Pons (tissue), 1 donor: ENCODE results near the gene REEP6.
A peak's percentile ranks its signal among the peaks of the same experiment; 100 is the strongest.
"Not testable (repeated sequence)": the region's sequence is repeated elsewhere in the genome, so short reads cannot be mapped to it uniquely, and the experiment has no call there.

Experiments
- DNase-seq: peaks from one replicate; pipeline ENCODE4 v3.0.0-alpha.2; 2016; ENCODE audit warnings: low spot score

REEP6 gene

DNA sequence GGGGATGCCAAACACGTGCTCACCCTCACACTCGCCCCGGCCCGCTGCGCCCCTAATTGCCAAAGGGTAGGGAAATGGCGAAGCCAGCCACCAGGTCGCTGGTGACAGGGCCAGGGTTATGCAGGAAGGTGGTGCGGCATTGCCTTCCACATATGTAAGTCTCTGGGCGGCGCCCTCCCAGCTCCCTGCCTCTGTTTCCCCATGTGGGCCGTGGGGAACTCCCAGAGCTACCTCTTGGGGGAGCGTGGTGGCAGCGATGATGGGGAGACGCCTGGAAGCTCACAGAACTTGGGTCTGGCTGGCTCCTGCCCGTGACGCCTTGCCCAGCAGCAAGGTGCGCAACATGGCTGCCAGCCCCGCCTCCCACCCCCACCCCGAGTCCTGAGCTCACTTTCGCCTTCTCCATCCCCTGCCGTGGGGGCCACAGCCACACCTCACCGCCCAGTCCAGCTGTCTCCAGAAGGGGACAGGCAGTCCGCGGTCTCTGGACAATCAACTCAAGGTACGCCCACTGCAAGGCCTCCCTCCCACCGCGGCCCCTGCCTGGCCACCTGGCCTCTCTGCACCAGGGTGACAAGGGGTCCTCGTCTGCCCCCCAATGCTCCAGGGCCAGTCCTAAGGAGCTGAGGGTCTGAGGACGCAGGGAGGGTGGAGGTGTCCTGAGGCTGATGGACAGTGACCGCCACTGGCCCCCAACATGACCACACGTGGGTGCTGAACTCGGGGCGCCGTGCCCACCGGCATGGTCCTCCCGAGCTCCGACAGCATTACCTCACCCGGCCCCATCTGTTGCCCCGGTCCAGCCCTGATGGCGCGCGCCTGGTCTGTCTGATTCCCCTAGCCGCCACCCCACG lies 18.5 kb upstream of the REEP6 start:
- no peak for DNase-seq

DNA sequence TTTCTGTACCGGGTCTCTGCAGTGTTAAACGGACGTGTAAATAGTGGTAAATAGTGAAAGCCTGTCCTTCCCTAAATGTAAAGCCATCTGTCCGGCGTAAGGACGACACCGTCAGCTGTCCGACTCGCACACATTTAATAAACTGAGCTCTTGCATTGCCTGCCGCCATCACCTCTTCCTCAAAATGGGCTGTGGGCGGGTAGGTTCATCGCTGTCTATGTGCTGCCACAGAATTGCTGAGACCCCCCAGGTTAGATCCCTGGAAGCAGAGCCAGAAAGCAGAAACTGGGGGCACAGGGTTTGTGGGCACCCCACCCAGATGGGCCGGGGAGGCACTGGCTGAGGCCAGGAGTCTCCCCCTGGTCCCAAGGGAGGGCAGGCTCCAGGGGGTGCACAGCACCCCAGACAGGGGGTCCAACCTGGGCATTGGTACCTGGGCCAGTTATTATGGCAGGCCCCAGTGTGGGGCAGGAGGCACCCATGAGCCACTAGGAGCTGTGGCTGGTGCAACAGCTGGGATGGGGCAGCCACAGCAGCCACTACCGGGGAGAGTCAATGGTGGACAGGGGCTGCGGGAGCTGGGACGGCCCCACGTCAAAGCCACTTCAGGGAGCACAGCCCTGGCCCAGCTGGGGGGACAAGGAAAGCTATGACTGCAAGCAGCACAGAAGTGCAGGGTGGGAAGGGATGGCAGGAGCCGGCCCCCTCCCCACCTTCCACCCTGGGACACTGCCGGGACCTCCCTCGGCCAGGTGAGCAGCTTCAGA lies 17.7 kb upstream of the REEP6 start:
- peak; percentile 18 for DNase-seq

DNA sequence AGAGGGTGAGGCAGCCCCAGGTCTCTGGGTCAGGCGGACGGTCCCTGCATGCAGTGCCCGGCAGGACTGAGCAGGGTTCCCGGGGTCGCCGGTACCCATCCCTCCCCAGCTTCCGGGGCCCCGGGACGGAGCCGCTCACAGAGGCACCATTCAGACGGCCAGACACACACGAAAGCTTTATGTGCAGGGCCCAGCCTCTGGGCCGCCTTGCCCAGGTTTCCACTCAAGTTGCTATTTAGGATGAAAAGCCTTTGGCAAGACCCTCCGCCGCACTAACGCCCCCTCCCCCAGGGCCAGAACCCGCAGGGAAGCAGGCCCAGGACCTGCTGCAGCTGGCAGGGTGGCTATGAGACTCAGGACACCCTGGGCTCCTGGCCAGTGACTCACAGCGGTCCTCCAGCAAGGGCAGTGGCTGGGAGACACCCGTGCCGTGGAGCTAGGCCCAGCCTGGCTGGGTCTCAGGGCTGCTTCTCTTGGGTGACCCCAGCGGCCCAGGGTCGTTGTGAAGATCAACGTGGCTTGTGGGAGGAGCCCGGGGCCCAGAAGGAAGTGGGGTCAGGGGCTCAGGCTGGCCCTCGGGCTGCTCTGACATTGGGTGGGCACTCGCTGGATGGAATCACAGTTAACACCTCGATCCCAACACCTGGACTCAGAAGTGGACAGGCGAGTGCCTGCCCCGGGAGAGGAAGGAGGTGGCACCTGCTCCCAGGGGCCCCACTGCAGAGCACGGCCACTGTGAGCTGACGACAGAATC lies 16.8 kb upstream of the REEP6 start:
- DNase-seq: peak; percentile 75

DNA sequence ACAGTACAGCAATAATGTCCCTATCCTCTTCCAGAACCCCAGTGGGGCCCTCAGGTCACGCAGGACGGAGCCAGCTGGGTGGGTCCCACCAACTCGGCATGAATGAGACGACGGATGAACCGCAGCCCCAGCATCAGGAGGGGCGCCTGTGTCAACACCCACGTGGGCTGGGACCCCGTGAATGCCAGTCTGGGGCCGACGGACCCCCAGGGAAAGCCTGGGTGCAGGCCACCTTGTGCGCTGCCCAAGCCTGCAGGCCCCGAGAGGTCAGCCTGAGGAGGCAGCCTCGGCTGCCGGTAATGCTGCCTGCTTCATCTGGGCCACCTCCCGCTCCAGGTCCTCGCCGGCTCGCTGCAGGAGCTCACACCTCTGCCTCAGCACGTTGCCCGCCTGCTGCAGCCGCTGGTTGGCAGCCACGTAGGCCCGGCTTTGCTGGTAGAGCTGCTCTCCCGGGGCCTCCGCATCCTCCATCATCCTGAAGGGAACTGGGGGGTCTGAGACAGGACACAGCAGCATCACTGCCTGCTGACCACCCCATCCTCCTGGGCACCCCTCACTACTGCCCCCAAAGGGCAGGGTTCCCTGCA lies 16.1 kb upstream of the REEP6 start:
- DNase-seq: no peak

DNA sequence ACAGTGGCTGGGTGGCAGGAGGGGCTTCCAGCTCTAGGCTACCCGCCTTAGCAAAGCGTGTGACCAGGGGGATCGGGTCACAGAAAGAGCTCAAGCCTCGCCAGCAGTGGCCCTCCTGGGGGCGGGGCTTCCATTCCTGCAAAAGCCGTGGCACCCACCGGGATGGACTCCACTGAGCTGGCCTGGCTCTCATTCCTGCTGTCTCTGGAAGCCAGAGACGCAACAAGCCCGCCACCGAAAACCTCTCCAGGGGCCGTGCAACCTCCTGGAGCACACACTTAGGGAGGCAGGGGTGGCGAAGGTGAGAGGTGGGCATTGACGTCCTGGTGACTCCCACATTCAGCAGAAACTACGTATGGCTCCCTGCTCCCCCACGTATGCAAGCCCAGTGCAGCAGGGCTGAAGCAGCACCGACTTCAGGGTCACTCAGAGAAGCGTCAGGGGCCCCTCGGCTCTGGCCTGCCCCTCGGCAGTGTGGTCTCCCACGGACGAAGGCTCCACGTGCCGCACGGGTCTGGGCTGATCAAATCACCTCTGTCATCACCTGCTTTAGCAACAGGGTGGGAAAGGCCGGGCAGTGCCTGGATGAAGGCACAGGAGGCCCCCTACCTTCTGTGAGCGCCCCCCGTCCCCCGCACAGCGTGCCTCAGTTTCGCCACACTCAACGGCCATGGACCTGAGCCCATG lies 15.1 kb upstream of the REEP6 start:
- no peak for DNase-seq

DNA sequence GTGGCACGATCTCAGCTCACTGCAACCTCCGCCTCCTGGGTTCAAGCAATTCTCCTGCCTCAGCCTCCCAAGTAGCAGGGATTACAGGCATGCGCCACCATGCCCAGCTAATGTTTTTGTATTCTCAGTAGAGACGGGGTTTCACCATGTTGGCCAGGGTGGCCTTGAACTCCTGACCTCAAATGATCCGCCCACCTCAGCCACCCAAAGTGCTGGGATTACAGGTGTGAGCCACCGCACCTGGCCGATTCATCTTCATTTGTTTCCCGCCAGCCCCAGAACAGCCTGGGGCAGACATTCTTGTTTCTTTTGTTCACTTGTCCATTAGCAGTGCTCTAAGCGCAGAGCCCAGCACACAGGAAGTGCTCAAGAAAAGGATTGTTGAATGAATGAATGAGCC lies 13.9 kb upstream of the REEP6 start:
- not testable (repeated sequence) for DNase-seq

DNA sequence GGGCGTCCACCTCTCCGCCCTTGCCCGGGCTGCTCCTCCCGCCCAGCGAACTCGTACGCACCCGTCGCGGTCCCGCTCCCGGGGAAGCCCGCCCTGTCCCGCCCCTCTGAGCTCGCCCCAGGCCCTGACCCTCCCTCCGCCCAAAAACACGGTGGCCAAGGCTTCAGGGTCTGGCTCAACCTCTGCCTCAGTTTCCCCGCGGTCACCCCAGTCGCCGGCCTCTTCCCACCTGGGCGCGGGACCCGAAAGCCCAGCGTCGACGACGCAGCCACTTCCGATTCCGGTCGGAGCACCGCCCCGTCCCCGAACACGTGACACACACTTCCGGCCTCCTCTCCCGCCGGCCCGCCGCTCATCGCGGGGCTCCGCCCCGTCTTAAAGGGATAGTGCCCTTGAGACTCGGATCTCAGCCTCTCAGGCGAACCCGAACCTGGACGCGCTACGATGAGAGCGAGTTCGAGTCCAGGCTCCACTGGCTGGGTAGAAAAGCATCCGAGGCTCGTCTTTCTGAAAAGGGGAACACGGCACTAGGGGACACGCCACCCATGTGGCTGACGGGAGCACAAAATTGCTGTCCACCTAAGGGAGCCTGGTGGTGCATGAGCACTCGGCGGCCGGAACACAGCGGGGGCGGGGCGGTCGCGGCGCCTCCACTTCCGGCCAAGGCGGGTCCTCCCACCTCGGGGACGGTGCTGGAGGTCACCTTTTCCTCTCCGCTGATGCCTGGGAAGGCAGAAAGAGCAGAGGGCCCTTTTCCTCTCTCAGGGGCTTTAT lies 11.9 kb upstream of the REEP6 start, which contains the start of gene C19orf25:
C19orf25 (minus strand) TSS at position 282 of the 774 bp plus-strand sequence. CDS start 312 bp downstream, outside the sequence.
- peak; percentile 91 for DNase-seq

DNA sequence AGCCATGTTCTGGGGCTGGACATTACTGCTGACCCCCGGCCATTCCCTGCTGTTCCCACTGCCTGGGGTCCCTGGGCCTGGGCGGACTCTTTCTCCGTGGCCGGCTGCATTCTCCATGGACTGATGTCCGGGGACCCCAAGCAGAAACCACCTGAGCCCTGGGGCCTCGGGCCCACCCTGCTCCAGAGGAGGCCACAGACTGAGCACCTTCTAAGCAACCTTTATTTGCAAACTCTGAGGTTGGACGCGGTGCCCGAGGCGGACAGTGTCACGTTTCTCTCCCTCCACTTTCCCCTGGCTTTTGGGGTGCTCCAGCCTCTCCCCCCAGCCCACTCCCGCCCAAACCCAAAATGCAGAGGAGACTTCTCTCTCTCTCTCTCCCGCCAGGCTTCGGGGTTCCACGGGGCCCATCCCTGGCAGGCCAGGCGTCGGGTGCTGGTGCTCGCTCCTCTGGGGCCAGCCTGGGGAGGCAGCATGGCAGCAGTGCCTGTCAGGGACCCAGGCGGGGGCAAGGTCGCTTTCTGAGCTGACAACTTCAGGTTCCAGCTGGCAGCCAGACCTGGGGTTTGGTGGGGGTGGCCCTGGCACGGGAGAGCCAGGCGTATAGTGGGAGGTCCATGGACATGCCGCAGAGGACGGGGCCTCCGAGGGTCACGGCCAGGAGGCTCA lies 9.6 kb upstream of the REEP6 start:
- DNase-seq: no peak

DNA sequence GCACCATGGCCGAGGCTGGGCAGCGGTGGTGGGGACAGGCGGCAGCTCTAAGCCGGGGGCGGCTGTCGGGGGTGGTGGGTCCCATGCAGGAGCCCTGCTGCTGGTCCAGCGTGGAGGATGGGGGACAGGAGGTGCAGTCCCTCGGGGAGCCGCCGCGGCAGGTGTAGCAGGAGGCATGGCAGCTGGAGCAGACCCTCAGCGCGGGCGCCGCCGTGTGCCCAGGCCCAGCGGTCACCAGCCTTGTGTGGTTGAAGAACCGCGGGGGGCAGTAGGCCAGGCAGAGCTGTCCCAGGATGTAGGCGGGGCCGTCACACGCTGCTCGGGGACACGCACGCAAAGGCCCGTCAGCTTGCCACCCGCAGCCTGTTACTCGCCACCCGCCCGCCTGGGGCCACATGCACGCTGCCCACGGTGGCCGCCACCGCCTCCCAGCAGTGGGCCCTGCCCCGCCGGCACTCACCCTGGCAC lies 9.1 kb upstream of the REEP6 start:
- DNase-seq: no peak

DNA sequence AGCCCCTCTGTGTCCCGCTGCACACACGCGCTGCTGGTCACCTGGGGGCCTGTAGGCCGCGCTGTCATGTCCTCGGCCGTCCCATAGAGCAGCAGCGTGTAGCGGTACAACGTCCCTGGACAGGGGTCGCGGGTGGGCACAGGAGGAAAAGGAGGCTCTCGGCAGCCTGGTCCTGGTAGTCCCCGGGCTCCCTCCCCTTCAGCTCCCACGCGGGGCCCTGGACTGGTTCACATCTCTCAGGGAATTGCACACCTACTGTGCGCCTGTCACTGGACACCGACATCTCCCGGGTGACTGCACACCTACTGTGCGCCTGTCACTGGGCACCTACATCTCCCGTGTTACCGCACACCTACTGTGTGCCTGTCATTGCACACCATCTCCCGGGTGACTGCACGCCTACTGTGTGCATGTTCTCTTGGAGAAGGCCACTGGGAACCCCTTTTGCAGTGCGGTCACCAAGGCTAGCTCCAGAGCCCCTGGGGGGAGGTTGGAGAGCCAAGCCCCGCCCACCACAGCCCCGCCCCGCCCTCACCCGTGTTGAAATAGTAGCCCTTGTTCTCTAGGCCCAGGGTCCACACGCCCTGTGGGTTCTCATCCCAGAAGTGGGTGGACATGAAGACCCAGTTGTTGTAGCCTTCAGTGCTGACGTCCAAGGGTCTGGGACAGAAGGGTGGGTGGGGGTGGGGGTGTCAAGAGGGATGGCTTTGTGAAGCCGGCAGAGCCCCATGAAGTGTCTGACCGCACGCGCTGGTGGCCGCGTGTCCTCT lies 8.4 kb upstream of the REEP6 start:
- DNase-seq: no peak

DNA sequence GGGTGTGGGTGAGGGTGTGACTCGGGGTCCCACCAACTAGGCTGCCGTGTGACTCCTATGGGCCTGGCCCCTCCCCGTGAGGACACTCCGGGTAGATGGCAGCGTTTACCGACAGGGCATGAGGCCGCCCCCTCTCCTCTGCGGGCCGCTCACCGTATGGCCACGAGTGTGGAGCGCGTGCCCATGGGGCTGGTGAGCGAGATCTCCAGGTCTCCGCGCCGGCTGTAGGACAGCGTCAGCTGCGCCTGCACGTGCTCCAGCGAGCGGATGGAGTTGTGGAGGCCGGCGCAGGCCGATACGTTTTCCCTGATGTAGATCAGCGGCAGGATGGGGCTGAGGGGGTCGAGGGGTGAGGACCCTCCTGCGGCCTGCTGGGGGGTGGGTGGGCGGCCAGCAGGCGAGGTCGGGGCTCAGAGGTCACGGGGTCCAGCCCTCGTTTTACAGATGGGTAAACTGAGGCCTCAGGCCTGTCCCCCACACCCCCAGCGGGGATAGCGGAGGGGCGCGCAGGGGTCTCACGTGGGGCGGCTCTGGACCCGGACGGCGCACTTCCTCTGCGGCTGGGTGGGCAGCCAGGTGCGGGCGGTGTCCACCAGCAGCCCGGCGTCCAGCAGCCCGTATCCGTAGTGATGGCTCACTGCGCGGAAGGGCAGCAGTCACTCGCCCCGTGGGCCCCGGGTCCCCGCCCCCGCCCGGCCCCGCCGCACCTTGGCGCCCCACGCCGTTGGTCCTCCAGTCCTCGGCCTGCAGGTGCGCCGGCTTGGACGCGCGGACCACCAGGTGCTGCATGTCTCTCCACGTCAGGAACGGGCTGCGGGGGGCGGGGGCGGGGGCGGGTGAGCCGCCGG lies 7.6 kb upstream of the REEP6 start:
- no peak for DNase-seq

DNA sequence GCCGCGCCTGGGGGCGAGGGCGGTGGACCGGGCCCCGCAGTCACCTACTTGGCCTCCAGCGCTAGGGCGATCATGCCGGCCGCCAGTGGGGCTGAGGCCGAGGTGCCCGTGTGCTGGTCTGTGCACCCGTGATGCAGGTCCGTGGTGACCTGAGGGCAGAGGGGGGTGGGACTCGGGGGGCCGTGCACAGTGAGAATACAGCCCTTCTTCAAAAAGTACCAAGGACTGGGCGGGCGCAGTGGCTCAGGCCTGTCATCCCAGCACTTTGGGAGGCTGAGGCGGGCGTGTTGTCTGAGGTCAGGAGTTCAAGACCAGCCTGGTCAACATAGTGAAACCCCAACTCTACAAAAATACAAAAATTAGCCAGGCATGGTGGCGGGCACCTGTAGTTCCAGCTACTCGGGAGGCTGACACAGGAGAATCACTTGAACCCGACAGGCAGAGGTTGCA lies 7.0 kb upstream of the REEP6 start:
- no peak for DNase-seq

DNA sequence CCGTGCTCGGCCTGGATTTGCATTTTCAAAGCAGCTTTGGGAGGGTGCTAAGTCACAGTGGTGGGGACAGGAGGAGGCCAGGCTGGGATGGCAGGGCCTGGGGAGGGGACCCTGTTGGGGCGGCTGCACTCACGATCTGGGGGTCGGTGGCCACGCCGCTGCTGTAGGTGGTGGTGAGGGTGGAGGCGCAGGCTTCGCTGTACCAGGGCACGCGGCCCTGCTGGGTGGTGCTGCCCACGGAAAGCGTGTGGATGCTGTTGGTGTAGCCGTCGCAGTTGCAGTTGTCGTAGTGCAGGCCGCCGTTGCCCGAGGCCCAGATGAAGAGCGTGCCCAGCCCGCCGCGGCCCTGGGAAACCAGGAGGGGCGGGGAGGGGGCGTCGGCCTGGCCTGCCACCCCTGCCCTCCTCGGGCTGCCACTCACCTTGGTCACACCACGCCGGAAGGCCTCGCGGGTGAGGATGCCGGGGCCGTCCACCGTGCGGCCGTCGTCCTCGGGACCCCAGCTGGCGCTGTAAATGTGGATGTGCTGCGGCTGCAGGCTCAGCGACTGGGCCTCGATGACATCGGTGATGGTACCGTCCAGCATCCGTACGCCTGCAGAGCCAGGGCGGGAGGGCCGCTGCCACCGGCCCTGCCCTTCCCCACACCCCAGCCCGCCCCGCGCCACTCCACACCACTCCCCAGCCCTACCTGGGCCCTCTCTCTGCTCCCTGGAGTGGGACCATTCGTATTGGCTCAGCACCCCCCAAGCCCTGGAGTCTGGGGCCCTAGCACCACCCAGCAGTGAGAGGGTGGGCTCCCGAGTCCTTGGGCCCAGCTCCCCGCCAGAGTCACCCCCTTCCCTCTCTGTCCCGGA lies 4.0 kb upstream of the REEP6 start:
- DNase-seq: no peak

DNA sequence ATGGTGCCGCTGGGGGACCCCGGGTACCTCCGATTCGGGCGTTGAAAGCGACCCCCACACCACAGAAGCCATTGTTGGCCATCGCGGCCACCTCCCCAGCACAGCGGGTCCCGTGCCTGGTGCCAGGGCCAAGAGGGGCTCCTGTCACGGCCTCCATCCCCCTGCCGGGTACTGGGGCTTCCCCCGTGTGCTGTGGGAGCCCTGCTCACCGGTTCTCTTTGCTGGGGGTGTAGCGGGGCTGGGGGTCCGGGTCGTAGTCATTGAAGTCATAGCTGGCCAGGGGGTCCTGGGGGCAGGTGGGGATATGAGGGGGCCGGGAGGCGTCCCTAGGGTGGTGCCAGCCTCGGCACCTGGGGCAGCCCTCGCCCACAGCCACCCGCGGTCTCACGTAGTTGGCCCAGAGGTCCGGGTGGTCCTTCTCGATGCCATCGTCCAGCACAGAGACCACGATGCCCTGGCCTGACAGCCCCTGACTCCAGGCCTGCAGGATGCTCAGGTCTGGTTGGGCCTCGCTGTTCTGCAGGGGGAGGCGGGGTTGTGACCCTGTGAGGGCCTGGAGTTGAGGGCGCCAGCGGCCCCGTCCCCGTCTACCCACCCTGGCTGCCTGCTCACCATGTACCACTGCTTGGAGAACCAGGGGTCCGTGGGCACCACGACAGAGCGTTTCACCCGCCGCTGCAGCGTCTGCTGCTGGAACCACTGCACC lies 3.3 kb upstream of the REEP6 start:
- no peak for DNase-seq

DNA sequence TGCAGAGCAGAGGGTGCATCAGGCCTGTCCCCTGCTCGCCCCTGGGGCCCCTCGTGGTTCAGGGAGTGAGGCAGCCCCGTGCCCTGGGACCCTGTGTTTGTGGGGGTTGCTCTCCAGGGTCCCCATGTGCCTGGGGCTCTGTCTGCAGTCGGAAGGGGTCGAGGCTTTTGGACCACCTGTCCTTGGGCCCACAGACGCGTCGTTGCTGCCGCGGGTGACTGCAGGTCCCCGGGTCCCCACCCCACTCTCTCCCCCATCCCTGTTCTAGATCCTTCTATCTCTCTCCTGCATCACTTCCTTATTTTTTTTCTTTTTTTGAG lies 2.7 kb upstream of the REEP6 start:
- no peak for DNase-seq

DNA sequence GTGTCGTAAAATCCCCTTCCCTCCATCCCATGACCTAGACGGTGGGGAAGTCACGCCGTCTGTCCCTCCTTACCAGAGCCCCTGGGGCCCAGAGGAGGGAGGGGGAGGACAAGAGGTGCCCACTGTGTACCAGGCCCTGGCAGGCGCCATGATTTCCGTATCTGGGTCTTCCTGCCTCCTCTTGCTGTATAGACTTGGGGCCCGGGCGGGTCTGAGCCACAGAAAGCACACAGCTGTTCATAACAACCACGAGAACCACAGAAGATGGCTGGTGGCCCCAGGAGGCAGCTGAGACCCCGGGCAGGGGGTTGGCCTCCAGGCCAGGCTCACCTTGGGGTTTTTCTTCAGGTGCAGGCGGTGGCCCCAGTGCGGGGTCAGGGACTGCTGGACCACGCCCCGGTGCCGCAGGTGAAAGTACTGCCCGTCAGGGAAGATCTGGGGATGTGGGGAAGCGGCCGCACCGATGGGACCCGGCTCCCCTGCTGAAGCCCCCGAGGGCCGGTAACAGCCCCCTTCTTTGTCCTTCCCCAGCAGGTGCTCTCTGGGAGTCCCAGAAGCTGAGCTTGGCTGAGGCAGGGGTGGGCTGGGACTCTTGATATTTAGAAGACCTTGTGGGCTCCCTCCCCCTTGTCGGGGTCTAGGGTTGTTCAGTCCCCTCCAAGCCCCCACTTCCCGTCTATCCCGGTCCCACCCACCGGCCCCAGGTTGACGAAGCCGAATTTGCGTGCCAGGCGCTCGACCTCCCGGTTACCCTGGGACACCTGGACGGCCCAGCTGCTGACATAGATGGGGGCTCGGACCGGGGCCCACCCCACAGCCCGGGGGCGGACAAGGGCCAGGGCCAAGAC lies 1.3 kb upstream of the REEP6 start:
- peak; percentile 26 for DNase-seq
